Measurements from ENCODE around the gene SDHD.
"Not testable (repeated sequence)": the region's sequence is repeated elsewhere in the genome, so short reads cannot be mapped to it uniquely, and the experiment has no call there.

The SDHD gene

DNA sequence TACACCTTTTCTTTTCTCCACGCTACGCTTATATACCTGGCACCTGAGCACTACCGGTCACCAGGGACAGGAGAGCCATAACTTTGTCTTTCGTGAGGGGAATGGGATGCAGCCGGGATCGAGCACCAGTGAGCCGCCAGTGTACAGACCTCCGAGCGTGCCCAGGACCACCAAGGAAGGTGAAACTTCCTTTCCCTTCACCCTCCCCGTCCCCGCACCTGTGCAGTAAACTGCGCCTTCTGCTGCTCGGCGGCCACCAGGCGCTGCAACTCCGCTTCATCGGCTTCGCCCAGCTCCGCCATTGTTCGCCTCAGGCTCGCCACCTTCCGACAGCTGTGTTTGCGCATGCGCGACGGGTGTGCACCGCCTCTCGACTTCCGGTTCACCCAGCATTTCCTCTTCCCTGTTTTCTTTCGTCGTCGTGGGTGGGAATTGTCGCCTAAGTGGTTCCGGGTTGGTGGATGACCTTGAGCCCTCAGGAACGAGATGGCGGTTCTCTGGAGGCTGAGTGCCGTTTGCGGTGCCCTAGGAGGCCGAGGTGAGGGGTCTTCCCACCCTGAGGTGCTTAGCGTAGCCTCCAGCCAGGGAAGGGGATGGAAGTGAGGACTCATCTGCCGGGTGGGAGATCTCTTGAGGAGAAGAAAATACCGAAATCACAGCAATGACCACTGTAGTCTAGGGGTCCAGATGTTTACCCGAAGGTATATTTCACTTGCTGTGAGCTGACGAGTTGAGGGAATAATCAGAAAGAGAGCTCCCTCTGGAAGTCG, at the start of gene SDHD, which contains the start of gene TIMM8B:
Gene SDHD (plus strand): TSS at position 452 of the 770 bp plus-strand sequence. CDS start 35 bp downstream, at position 487.
Gene TIMM8B (minus strand): TSS at position 335 of the 770 bp plus-strand sequence. CDS start 33 bp downstream, at position 302.
- peak; percentile 95 to 96 for DNase-seq

DNA sequence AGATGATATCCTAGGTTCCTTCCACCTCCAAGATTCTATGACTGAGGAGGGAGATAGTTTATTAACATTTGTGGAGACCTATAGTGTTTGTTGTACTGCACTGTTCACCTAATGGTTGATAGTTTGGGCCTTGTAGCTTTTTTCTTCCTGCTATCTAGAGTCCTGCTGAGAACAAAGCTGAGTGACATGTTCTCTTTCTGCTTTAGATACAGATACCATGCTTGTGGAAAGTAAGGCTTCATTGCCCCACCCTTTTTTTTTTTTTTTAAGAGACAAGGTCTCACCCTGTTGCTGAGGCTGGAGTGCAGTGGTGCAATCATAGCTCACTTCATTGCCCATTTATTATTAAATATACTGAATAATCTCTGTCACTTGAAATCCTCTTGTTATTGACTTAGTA, 49.1 kb upstream of the SDHD start:
- DNase-seq: no peak

DNA sequence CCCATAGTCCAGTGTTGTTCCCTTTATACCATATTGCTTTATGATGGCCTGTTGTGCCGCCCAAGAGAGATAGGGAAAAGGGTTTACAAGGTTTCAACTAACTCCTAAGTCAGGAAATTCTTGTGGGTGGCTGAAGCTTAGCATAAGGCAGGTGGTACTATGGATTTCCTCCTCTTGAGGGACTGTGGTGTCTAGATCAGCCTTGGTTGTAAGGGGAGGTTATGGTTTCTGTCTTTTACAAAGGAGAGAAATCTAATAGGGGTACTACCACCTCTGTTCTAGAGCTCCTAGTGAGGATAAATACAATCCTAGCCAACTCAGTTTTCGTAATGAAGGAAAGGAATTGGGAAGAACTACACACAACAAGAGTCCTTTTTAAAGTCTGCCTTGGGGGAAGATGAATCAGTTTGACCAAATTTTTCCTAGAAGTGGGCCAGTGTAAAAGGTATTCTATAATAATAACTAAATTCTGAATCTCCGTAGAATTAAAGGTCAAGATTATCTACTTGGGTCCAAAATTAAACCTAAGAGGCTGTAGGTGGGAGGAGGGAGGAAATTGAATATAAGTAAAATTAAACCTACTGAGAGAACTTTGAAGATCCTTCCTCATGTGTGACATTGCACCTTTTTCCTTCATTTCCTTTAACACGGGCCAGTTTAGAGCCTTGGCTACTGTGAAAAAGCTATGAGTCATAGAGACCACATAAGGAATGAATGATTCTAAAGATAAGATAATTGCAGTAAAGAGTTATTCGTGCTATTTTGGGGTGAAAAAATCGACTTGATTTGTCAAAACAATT, 44.3 kb upstream of the SDHD start:
- DNase-seq: no peak

DNA sequence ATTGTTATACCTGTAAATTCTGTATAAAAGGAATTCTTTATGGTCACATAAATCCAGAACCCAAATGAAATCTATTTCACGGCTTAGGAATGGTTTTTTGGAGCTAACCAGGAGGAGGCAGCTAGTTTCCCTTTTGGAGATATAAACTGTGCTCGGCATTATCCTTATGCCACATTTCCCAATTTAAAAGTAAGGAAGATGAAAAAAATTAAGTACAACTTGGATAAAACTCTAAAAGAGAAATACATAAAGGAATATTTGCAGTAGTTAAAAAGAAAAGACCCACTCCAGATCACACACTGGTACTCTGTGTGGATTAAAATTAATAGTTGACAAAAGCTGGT, 43.7 kb upstream of the SDHD start:
- no peak for DNase-seq

DNA sequence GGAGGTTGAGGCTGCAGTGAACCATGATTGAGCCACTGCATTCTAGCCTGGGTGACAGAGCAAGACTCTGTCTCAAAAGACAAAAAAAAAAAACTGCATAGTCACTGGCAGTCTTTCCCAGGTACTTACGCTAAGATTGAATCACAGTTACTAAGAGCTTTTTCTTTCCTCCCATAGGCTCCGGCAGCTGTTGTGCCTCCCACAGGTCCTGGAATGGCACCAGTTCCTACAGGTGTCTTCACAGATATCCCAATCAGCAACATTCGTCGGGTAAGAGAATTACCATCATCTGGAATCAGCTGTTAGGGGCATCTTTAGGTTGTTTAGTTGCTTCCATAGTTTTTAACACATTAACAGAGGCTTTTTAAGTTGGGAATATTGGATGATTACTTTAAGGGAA, 41.7 kb upstream of the SDHD start:
- no peak for DNase-seq

DNA sequence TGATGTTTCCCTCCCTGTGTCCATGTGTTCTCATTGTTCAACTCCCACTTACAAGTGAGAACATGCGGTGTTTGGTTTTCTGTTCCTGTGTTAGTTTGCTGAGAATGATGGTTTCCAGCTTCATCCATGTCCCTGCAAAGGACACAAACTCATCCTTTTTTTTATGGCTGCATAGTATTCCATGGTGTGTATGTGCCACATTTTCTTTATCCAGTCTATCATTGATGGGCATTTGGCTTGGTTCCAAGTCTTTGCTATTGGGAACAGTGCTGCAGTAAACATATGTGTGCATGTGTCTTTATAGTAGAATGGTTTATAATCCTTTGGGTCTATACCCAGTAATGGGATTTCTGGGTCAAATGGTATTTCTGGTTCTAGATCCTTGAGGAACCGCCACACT, 40.0 kb upstream of the SDHD start:
- DNase-seq: not testable (repeated sequence)

DNA sequence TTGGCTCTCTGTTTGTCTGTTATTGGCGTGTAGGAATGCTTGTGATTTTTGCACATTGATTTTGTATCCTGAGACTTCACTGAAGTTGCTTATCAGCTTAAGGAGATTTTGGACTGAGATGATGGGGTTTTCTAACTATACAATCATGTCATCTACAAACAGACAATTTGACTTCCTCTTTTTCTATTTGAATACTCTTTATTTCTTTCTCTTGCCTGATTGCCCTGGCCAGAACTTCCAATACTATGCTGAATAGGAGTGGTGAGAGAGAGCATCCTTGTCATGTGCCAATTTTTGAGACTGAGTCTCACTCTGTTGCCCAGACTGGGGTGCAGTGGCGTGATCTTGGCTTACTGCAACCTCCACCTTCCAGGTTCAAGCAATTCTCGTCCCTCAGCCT, 38.4 kb upstream of the SDHD start:
- DNase-seq: not testable (repeated sequence)

DNA sequence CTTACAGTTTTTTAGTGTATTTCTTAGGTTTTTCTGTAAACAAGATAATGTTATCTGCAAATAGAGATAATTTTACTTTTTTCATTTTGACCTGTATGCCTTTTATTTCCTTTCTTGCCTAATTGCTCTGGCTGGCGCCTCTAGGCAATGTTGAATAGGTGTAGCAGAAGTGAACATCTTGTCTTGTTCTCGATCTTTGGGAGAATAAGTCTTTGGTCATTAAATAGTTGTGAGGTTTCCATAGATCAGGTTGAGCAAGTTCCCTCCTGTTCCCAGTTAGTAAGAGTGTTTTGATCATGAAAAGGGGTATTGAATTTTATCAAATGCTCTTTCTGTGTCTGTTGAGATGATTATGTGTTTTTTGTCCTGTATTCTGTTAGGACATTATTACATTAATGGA, 36.9 kb upstream of the SDHD start:
- DNase-seq: no peak

DNA sequence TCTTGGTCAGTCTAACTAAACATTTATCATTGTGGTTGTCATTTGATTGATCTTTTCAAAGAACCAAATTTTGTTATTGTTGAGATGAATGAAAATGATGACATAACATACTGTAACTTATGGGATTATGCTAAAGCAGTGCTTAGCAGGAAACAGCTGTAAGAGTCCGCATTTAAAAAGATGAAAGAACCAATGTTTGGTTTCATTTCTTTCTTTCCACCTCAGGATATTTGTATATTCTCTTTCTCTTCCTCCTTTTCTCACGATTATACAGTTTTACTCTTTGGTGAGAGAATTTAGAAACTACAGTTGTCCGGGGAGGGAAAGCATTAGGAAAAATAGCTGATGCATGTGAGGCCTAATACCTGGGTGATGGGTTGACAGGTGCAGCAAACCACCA, 36.0 kb upstream of the SDHD start:
- DNase-seq: no peak

DNA sequence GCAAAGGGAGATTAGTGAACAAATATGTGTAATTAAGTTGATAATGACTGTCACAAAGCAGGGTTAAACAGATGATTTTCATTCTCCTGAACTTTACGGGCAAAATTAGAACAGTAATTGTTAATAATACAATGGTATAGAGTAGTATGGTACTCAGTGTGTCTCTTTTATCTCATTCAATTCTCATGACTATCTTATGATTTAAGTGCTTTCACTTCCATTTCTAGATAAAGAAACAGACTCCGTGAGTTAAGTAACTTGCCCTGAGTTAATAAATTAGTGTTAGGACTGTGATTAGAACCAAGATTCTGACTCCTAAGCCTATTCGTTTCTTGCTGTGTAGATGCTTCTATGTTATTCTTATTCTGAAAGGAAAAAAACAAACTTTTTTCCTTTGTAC, 34.9 kb upstream of the SDHD start:
- no peak for DNase-seq

DNA sequence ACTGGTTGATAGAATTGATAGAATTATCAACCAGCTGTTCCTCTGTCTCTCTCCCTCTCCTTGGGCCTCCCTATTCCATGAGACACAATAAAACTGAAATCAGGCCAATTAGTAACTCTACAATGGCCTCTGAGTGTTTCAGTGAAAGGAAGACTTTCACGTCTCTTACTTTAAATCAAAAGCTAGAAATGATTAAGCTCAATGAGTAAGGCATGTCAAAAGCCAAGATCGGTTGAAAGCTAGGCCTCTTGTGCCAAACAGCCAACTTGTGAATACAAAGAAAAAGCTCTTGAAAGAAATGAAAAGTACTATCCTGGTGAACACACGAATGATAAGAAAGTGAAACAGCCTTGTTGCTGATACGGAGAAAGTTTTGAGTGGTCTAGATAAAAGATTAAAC, 29.5 kb upstream of the SDHD start:
- DNase-seq: no peak

DNA sequence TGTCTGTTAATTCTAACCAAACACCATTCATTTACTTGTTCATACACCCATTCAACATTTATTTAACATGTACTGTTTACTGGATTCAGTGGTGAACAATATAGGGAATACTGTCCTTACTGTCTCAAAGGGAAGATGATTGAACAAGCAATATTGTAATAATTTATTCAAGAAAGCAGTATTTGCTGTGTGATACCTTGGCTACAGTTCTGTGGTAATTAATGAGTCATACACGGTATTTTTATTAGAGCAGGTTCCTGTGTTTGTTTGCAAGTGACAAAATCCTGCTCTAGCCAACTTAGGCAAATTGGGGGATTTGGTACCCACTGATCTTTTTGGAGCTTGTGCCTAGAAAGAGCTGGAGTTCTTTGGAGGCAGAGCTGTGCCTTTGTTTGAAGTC, 28.6 kb upstream of the SDHD start:
- no peak for DNase-seq

DNA sequence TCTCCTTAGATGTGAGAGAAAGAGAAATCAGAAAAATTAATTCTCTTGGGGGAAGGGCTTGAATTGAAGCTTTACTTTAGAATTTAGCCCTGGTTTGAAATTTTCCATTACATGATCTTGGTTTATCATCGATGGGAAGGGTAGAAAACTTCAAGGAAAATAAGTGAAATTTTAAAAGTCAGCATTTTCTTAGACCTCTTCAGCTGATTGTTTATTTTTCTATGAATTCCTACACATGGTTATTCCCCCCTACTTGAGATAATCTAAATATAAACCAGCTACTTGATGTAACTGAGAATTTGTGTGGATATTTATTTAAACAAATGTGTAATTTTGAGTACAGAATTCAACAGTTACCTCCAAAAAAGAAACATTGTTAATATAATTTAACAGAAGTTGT, 23.8 kb upstream of the SDHD start:
- no peak for DNase-seq

DNA sequence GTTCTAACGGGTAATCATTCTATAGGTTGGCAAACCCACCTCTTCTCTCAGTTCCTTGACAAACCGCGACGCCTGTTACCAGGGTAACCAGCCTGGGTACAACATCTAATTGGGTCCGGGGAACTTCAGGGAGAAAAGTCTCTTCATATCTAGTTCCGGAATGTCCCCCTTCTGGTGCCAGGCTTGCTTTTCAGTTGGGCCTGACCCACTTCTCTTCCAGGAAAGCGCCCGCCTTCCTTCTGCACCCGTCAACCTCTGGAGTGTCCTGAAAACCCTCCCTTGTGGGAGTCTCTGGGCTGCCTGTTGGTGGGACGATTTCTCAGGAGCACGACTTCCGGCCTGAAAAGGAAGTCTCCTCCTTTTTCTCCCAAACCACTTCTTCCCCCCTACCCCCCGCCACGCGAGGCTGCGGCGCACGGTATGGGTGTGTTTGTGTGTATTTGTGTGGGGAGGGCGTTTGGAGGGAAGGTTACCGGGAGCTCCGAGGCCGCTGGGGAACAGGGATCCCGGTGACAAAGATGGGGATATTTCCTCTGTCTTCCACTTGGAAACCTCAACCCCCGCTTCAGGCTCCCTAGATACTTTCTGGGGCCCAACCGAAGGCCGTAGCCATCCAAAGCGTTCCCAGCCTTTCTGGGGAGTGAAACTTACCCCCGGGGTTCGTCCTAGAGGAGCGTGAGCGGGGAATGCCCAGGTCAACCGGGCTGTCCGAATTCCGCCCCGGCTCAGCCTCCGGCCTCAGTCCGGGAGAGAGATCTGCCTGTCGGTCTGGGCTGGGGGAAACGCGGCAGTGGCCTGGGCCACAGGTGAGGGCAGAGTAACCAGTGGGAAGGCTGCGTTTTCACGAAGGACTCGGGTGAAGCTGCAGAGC, 12.5 kb upstream of the SDHD start, which contains the start of the genes NKAPD1 and PIH1D2:
Gene NKAPD1 (plus strand): TSS at position 359 of the 871 bp plus-strand sequence. CDS start 1,276 bp downstream, outside the sequence.
Gene PIH1D2 (minus strand): TSS at position 77 of the 871 bp plus-strand sequence. CDS start 843 bp downstream, outside the sequence.
- peak; percentile 86 for DNase-seq

DNA sequence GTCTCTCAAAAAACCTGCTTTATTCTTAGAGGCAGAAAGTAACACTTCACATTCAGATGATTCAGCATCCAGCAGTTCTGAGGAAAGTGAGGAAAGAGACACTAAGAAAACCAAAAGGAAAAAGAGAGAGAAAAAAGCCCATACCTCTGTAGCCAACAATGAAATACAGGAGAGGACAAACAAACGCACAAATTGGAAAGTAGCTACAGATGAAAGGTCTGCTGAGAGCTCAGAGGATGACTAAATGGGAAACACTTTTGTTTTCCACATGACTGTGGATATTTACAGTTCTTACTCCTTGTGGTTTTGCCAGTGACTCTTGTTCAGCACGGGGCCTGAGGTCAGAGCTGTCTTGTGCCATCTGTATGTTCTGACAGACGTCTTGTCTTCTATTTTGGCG, 3.9 kb upstream of the SDHD start:
- DNase-seq: peak; percentile 26 to 49

DNA sequence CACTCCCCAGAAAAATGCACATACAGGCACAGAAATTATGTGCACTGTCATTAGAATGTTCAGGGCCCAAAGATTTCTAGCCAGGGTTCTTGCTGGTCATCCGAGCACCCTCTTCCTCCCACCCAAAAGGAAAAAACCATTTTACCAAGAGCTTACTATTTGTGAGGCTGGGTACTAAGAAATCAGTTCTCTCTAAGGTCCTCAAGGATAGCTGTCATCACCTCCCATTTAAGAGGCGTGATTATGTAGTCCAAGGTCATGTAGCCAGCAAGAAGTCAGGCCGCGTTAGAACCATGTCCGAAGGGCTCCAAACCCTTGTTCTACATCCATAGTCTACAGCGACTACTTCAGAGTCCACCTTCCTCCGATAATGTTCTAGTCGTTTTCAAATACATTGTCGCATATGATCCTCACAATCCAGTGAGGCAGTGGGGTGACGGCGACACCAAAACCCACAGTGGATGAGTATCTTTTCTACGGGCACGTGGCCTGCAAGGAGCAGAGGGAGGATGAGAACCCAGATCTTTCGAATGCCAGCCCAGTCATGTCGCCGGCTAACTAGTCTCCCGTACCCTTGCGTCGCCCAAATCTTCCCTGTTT, 751 bp upstream of the SDHD start:
- peak; percentile 68 to 70 for DNase-seq

DNA sequence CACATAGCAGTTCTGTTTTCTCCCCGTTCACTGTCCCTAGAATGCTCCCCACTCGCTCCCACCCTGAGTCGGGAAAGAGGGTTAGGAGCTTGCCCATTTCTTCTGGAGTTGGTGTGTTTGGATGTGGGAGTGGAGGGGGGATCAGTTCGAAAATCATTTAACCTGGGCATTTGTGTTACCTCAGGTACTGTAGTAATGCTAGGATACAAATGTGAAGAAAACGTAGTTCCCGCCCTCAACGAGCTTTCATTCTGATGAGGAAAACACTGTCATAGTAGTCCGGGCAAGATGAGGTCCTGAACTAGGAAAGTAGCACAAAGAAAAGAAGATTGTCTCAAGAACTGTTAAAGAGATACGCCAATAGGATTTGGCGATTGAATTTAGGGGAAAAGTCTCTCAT, 539 bp downstream of the SDHD start:
- no peak for DNase-seq

DNA sequence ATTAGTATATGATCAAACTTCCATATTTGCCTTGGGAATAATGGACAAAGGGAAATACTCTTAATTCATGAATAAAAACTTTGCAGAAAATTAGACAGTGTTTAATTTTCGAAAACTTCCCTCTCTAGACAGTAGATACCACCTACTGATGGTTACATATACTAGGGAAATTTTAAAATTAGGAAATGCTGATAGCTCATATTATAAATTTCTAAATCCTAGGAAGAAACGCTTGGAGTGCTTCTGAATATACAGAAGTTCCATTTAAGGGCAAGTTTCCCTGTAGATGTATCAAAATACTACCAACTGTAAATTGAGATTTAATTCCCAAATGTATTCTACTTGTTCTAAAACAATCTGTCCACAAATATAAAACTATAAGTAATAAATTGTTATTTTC, 8.6 kb downstream of the SDHD start:
- DNase-seq: not testable (repeated sequence)

DNA sequence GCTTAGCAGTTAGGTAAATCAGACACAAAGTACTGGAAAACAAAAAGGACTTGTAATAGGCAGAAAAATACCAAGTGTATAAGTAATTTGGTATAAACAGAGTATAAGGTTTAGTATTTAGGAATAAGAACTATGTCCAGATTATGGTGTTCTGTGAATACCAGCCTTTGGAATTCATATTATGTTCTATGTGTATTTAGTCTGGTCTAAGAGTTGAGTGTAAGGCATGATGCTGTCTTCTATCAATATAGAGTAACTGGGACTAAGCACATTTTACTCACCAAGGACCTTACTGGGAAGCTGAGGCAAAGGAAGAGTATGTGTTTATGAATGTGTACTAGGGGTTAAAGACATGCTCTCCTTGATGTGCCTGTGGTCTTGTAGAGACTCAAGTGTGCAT, 9.5 kb downstream of the SDHD start:
- no peak for DNase-seq

DNA sequence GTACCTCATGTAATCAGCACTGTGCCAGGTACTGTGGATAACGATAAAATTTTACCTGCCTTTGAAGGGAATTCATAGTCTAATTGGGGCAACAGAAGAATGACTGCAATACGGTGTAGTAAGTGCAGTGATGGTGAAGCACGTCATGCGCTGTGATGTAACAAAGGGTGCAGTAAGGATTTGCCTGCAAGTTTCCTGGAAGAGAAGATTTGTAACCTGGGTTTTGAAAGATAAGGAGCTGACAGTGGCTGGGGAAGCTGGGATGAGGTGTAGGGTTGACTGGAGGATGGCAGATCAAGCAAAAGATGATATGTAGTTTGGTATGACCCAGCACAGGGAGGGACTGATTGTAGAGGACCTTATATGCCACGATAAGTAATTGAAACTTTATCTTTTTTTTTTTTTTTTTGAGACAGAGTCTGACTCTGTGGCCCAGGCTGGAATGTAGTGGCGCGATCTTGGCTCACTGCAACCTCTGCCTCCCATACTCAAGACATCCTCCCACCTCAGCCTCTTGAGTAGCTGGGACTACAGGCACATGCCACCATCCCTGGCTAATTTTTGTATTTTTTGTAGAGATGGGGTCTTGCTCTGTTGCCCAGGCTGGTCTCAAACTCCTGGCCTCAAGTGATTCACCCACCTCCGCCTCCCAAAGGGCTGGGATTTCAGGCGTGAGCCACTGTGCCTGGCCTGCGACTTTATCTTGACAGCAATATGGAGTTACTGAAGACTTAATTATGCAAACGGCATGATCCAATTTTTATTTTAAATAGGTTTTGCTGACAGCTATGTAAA, 11.3 kb downstream of the SDHD start:
- DNase-seq: no peak

DNA sequence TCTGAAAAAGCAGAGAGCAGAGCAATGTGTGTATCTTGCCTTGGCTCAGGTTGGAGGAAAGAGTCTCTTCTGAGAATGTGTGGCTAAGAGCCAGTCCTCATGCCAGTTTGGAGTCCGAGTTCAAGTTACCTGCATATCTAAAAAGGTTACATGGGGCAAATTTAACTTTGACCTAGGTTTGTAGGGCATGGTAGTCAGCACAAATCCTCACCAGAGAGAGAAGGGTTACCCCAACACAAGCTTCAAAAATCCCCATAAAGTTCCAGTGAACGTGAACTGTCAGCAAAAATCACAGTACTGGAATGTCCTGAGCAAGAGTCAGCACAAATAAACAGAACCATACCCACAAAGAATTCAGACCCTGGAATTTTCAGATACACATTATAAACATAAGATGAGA, 13.8 kb downstream of the SDHD start:
- DNase-seq: no peak

DNA sequence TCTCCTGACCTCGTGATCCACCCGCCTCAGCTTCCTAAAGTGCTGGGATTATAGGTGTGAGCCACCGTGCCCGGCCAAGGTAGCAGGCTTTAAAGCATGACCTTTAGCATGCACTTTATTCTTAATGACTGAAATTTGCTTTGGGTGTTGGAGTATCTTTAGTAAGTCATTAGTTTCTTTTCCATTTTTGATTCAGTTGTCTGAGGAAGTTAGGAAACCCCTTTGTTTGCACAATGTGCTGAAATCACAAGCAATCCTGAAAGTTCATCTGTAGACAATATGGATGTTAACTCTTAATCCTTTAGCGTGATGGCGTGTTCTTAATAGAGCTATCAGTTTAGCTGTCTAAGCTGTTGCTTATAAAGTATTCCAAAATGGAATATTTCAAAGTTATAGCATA, 16.8 kb downstream of the SDHD start:
- DNase-seq: no peak

Data from activated T-cell treated with anti-CD3 and anti-CD28 coated beads, Interleukin-2, amount 50 U/mL, for 48 hours (primary cell).